Measurements from ENCODE around the gene MYOM1.
A peak's percentile ranks its signal among the peaks of the same experiment; 100 is the strongest.

MYOM1 gene

DNA sequence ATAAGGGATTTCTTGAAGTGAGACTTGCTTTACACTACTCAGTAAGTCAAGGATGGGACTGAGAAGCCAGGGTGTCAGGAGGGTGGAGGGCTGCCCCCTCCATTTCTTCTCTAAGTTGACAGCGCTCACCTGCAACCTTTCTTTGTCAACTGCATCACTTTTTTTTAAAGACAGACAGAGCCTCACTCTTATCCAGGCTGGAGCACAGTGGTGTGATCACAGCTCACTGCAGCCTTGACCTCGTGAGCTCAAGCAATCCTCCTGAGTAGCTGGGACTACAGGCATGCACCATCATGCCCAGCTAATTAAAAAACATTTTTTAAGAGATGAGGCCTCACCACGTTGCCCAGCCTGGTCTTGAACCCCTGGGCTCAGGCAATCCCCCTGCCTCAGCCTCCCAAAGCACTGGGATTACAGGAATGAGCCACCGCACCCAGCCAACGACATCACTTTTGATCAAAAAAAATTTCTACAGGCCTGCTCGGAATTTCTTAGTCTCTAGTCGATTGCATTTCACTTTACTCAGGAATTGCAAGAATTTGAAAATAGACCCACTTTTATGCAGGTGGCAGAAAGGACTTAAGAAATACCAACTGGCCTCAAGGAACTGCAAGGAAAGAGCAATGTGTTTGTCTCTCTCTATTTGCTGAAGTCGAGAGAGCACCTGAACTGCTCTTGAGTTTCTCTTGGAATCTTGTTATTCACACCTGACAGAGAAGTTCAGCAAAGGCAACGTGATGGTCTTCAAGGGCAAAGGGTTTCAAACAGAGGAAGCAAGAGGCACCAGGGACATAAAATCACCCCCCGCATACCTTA lies 101.4 kb downstream of the MYOM1 start:
- no peak for DNase-seq (ENCODE audit: low spot score)

DNA sequence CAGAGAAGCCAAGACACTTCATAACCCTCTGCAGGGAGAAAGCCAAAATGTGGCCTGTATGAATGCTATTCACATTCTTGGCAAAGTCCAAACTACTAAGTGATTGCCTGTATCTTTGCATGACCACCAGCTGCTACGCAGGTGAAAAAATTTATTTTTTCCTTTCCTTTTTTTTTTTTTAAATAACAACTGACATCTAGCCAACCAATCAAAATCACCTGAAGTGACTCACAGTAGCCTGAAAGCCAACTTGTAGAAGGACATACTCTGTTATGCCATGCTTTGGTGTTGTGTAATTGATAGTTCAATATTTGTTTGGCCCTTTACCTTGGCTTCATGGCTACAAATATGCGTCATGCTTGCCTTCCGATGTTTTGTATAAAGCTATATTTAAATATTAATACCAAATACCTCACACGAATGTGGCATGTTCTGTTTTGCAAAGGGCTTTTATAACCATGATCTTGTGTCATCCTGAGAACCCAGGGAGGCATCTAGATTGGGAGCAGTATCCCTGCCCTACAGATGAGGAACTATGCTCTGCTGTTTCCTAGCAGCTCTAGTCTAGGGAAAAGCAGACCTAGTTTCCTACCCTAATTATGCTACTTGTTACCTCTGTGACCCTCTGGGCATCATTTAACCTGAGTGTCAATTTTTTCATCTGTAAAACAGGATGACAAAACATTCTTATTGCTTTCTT lies 102.1 kb downstream of the MYOM1 start:
- no peak for DNase-seq (ENCODE audit: low spot score)

DNA sequence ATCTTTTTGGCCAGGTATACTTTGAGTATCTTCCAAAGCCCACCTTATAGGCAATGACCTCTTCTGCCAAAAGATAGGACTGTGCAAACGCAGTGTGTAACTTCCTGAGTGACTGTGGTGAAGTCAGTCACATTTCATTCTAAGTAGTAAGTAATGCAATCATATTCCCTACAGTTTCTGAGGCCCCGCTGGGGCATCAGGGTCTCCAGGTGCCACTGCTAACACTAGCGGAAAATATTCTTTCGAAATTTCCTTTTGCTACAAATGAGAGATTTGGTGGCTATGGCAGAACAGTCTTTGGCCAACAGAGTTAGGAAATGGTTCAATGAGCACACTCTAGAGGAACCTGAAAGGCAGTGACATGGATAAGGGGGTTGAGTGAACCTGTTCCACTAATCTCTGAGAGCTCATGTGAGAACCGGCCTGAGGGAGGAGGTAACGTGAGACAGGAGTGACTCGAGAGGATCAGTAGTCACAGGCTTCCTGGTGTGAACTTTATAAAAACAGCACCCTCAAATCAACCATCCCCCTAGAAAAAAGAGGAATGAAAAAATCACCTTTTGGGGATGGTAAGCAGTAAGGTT lies 104.2 kb downstream of the MYOM1 start:
- DNase-seq (ENCODE audit: low spot score): no peak

GRCh38 chr18:3114451-3114850 lies 105.3 kb downstream of the MYOM1 start:
- no peak for DNase-seq (ENCODE audit: low spot score)

DNA sequence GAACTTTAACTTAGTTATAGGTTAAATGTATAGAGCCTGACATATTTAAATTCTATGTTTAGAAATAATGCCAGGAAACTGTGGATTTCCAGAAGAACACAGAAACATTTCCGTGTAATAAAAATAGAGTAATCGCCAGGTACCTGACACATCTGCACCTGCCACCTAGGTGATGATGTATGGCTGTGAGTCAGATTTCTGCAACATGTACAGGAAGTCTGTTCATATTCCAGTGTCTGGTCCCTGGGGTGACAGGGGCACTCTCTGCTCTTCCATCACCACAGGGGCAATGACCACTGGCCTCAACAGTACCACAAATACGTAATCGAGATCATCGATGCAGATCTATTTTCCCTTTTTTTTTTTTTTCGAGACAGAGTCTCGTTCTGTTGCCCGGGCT lies 105.7 kb downstream of the MYOM1 start:
- DNase-seq (ENCODE audit: low spot score): no peak

DNA sequence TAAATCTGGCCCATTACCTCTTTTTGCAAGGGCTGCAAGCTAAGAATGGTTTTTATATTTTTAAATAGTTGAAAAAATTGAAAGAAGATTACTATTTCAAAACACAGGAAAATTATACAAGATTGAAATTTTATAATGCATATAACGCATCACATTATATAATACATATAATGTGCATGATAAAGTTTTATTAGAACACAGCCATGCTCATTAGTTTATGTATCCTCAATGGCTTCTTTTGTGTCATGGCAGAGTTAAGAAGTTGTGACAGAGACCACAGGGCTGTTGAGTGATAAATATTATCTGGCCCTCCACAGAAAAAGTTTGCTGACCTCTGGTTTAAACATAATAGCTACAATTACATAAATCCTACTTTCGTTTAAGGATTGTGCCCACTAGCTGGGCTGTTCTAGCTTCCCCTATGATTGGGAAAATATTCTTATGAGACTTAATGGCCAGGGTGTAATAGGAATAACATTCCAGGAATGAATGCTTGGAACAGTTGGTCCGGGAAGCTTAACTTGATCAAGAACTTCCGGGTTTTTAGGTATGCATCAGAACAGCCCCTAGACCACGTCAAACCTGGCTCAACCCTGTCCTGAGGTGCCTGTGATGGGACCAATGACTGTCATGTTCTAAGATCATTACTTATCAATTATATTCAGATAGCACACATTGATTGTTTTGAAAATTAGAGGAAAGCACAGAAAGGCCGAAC lies 108.1 kb downstream of the MYOM1 start:
- DNase-seq (ENCODE audit: low spot score): no peak

- no peak for DNase-seq (ENCODE audit: low spot score)
Observed at GRCh38 chr18:3110034-3110752, 109.6 kb downstream of the MYOM1 start.

GRCh38 chr18:3107740-3108151 lies 112.0 kb downstream of the MYOM1 start:
- no peak for DNase-seq (ENCODE audit: low spot score)

DNA sequence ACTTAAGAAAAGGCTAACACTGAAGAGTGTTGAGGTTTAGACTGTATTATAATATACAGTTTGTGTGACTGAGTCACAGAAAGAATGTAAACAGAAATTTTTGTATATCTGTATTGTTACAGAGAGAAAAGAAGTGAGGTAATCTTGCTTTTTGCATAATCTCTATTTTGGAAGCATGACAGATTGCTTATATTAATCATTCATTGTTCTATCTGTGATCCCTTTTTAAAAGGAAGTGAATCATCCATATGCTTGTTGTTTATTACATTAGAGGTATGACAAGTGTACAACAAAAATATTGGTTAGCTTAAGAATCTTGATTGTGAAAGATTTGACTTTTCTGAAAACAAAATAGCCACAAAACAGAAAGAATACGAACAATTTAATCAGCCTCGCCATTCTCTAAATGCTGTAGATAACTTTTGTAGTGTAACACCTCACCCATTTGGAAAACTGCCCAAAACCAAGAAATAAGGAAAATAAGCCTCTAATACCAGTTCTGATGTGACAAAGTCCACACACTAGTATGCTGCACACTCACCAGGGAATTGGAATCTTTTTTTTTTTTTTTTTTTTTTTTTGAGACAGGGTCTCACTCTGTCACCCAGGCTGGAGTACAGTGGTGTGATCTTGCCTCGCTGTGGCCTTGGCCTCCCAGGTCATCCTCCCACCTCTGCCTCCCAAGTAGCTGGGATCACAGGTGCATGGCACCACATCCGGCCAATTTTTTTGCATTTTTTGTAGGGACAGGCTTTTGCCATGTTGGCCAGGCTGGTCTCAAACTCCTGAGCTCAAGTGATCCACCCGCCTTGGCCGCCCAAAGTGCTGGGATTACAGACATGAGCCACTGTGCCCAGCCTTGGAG lies 115.3 kb downstream of the MYOM1 start:
- no peak for DNase-seq (ENCODE audit: low spot score)

GRCh38 chr18:3103576-3103975 lies 116.2 kb downstream of the MYOM1 start:
- DNase-seq (ENCODE audit: low spot score): no peak

DNA sequence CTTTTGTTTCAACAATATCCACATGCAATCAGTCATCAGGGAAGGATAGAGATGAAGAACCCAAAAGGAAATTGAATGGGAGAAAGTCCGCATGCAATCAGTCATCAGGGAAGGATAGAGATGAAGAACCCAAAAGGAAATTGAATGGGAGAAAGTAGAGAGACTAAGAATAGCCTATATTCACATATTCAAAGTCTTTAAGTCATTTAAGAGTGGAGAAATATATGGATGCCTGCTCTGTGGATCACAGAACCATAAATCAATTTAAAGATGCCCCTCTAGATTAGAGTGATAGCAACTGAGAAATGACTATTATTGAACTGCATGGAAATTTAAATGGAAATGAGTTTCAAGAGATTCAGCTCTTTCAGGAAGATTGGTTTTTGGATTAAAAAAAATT lies 116.8 kb downstream of the MYOM1 start:
- DNase-seq (ENCODE audit: low spot score): no peak

DNA sequence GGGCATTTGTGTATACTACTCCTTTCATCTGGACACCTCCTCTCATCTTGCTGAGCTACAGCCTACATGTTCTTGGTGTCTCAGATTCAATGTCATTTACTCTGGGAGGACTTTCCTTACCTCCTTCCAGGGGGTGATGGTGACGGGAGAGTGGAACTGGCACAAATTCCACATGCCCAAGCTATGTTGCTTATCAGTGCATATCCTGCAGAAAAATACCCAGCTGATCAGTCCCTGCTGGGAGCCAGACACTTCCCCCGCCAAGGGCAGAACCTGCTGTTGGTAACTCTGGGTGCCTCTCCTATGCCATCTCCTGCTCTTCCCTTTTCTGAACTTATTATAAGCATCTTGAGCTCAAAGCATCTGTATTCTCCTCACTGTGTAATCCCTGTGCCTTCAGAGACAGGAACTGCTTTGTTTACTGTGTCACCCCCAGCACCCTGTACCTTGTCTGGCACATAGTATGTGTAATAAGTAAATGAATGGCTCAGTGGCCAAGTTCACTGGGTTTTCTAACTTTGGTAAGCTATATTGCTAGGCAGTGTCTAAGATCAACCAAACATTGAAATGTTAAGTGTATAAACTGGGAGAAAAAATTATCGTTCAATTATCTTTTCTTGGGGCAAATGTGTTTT lies 119.2 kb downstream of the MYOM1 start:
- no peak for DNase-seq (ENCODE audit: low spot score)

GRCh38 chr18:3099327-3099726 lies 120.4 kb downstream of the MYOM1 start:
- no peak for DNase-seq (ENCODE audit: low spot score)

GRCh38 chr18:3097082-3097481 lies 122.7 kb downstream of the MYOM1 start:
- DNase-seq (ENCODE audit: low spot score): no peak

- DNase-seq (ENCODE audit: low spot score): no peak
Observed at GRCh38 chr18:3095921-3096320, 123.8 kb downstream of the MYOM1 start.

DNA sequence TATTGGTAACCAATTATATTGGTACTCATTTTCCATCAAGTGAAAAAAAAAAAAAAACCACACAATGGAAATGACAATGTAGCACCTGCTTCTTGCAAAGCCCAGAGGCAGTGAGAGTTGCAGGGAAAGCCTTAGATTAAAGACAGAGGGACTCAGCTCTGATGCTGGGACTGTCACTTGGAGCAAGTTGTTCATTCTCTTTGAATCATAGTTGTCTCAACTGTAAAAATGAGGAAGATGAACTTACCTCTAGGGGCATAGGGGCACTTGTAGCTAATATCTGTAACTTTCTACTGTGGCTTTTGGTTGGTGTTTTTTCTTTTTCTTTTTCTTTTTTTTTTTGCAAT lies 125.5 kb downstream of the MYOM1 start:
- DNase-seq (ENCODE audit: low spot score): no peak

DNA sequence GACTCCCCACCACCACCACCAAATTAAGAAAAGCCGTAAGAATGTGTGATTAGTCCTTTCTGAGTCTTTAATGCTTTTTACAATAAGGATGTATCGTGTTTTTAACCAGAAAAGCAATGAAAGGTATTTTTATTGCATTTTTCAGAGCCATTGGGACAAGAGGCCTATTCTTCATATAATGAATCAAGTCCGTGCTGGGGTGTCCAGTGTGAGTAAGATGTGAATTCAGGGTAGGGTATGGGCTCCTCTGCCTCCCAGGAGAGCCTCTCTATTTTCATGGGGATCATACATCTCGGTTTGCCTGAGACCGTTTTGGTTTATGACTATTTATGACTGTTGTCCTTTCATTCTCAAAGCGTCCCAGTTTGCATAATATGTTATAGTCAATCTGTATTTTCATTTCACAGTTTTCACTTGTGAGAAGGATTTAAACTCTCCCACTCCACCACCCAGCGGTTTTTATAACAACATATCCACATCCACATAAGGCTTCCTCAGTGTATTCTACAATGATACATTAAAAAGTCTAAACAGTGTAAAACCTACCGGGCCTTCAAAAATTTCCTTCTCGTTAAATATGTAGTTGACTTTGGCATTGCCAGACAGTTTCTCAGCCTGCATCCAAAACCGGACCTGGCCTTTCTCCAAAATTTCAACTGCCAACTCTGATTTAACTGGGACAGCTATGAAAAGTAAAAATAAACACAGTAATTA lies 126.0 kb downstream of the MYOM1 start:
- DNase-seq (ENCODE audit: low spot score): peak; percentile 42

GRCh38 chr18:3092727-3093126 lies 127.0 kb downstream of the MYOM1 start:
- no peak for DNase-seq (ENCODE audit: low spot score)

DNA sequence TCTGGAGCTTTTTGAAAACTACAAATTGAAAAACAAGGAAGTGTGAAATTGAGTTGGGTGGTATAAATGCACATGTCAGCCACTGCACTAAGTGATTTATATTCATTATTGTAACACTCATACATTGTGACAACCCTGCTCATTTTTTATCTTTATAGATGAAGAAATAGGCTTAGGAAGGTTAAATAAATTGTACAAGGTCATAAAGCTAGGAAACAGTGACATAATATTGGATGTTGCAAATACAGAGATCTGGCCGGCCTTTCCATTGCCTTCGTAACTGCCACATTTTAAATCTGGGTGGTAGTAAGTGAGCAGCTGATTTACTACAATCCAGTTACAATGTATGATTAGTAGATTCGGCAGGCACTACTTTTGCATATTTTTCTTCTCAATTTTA lies 130.2 kb downstream of the MYOM1 start:
- no peak for DNase-seq (ENCODE audit: low spot score)

- no peak for DNase-seq (ENCODE audit: low spot score)
Observed at GRCh38 chr18:3088449-3088848, 131.3 kb downstream of the MYOM1 start.
